H1 (cell line): ENCODE measurements around the gene OR2C1. TPM values are rescaled to one million over a fixed set of nuclear protein-coding genes. Genes with fewer than 3 reads are reported as not detected.

Experiments
- E2F6 ChIP-seq: IDR thresholded peaks from 2 replicates; pipeline ENCODE4 v1.6.1; 2012; ENCODE audit warnings: inconsistent platforms
- HDAC2 ChIP-seq, 2 experiments: fragments of 300-600 bp in 1 of 2; sonication (generic) in 1 of 2; IDR thresholded peaks; 2 replicates each; pipeline ENCODE4 v1.6.1; 2011 to 2012; ENCODE audit warnings: low read depth in 2 of 2, low read length in 2 of 2, mild to moderate bottlenecking in 2 of 2, moderate library complexity in 2 of 2, borderline replicate concordance in 1 of 2, inconsistent platforms in 1 of 2
- JUND ChIP-seq: IDR thresholded peaks from 2 replicates; pipeline ENCODE4 v1.6.1; 2011; ENCODE audit warnings: mild to moderate bottlenecking, improper control_type of control experiment, low read length
- POLR2AphosphoS5 ChIP-seq: IDR thresholded peaks from 2 replicates; pipeline ENCODE4 v1.6.1; 2011; ENCODE audit warnings: low read depth, low read length
- POU5F1 ChIP-seq: IDR thresholded peaks from 2 replicates; pipeline ENCODE4 v1.6.1; 2011; ENCODE audit warnings: low read depth, mild to moderate bottlenecking, low read length, moderate library complexity
- RNF2 ChIP-seq: fragments of 200-900, 300-1000 bp; sonication (generic); IDR thresholded peaks from 2 replicates; pipeline ENCODE4 v1.7.1; 2016; ENCODE audit warnings: borderline replicate concordance, low read depth, mild to moderate bottlenecking, antibody characterized with exemption, low read length; ENCODE audit not compliant: poor library complexity, severe bottlenecking; ENCODE audit errors: missing control alignments
- SP4 ChIP-seq: IDR thresholded peaks from 2 replicates; pipeline ENCODE4 v1.6.1; 2012; ENCODE audit warnings: low read length, inconsistent platforms
- polyA plus RNA-seq, 7 experiments: library from polyadenylated mRNA; depleted of rRNA in 3 of 7; stranded (reverse) in 5 of 7; unstranded in 2 of 7; fragments of >200 nt in 5 of 7; fragments of 200-250 nt in 2 of 7; gene quantifications; 1 replicate in 5 of 7; 2 replicates in 1 of 7; 4 replicates in 1 of 7; pipeline versions ENCODE4 v1.2.1 to v1.2.3, GENCODE V29; 2011 to 2013; ENCODE audit warnings: missing spikeins in 2 of 7, mixed read lengths in 2 of 7
- total RNA-seq: library from RNA; stranded (reverse); fragmentation: NEBNext Ultra II Directional; extraction: Animal tissue kit (Norgen Biotek cat#: 25700); gene quantifications from 2 replicates; pipeline ENCODE4 v1.2.1, GENCODE V29; 2021
- TF ChIP-seq, protein P1 (sequence below): fragments of 300-600 bp; sonication (generic); IDR thresholded peaks from 2 replicates; pipeline ENCODE4 v1.7.1; 2012; ENCODE audit warnings: low read length, moderate library complexity, mild to moderate bottlenecking, inconsistent platforms; ENCODE audit not compliant: insufficient replicate concordance

The OR2C1 gene
- total and polyA plus RNA-seq, 2 of the 8 experiments (the other 6 are each of a cell fraction or from before 2014, with no cell fraction given): not detected

DNA sequence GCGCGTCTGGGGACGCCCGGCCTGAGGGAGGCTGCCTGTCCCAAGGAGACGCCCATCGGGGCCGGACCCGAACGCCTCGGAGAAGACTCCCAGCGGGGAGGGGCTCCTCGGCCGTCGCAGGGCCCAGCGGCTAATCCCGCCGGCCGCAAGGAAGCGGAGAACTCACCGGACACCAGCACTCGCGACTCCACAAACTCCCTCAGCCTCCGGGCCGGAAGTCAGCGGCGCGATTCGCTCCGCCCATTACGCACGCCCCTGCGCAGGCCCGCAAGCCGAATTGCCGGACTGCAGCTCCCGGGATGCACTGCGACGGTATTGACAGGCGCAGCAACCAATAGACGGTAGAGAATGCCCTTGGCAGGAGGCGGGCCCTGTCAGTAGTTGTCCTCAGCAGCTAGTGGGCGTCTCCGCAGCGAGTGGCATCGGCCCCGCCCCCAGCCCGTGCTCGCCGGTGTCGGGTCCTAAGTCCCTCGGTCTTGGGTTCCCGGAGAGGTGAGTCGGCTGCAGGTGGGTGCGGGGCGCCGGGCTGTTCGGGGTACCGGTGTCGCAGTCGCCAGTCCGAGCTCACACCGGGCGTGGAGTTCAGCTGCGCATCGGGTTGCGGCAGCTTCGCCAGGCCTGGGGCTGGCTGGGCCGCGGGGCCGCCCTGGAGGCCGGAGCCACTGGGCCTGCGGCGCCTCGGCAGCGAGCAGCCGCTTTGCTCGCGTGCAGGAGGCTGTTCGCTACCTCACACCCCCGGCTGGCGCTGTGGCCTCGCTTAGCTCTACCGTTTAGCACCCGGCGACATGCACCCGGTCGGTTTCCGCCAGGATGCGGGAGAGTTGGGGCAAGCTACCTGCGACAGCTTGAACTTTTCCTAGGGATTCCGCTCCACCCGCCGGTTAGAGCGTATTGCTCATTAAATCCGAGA lies 45.3 kb downstream of the OR2C1 start, which contains the start of the genes ZNF174 and ZSCAN32 (continued):
- TF ChIP-seq, protein P1, sequence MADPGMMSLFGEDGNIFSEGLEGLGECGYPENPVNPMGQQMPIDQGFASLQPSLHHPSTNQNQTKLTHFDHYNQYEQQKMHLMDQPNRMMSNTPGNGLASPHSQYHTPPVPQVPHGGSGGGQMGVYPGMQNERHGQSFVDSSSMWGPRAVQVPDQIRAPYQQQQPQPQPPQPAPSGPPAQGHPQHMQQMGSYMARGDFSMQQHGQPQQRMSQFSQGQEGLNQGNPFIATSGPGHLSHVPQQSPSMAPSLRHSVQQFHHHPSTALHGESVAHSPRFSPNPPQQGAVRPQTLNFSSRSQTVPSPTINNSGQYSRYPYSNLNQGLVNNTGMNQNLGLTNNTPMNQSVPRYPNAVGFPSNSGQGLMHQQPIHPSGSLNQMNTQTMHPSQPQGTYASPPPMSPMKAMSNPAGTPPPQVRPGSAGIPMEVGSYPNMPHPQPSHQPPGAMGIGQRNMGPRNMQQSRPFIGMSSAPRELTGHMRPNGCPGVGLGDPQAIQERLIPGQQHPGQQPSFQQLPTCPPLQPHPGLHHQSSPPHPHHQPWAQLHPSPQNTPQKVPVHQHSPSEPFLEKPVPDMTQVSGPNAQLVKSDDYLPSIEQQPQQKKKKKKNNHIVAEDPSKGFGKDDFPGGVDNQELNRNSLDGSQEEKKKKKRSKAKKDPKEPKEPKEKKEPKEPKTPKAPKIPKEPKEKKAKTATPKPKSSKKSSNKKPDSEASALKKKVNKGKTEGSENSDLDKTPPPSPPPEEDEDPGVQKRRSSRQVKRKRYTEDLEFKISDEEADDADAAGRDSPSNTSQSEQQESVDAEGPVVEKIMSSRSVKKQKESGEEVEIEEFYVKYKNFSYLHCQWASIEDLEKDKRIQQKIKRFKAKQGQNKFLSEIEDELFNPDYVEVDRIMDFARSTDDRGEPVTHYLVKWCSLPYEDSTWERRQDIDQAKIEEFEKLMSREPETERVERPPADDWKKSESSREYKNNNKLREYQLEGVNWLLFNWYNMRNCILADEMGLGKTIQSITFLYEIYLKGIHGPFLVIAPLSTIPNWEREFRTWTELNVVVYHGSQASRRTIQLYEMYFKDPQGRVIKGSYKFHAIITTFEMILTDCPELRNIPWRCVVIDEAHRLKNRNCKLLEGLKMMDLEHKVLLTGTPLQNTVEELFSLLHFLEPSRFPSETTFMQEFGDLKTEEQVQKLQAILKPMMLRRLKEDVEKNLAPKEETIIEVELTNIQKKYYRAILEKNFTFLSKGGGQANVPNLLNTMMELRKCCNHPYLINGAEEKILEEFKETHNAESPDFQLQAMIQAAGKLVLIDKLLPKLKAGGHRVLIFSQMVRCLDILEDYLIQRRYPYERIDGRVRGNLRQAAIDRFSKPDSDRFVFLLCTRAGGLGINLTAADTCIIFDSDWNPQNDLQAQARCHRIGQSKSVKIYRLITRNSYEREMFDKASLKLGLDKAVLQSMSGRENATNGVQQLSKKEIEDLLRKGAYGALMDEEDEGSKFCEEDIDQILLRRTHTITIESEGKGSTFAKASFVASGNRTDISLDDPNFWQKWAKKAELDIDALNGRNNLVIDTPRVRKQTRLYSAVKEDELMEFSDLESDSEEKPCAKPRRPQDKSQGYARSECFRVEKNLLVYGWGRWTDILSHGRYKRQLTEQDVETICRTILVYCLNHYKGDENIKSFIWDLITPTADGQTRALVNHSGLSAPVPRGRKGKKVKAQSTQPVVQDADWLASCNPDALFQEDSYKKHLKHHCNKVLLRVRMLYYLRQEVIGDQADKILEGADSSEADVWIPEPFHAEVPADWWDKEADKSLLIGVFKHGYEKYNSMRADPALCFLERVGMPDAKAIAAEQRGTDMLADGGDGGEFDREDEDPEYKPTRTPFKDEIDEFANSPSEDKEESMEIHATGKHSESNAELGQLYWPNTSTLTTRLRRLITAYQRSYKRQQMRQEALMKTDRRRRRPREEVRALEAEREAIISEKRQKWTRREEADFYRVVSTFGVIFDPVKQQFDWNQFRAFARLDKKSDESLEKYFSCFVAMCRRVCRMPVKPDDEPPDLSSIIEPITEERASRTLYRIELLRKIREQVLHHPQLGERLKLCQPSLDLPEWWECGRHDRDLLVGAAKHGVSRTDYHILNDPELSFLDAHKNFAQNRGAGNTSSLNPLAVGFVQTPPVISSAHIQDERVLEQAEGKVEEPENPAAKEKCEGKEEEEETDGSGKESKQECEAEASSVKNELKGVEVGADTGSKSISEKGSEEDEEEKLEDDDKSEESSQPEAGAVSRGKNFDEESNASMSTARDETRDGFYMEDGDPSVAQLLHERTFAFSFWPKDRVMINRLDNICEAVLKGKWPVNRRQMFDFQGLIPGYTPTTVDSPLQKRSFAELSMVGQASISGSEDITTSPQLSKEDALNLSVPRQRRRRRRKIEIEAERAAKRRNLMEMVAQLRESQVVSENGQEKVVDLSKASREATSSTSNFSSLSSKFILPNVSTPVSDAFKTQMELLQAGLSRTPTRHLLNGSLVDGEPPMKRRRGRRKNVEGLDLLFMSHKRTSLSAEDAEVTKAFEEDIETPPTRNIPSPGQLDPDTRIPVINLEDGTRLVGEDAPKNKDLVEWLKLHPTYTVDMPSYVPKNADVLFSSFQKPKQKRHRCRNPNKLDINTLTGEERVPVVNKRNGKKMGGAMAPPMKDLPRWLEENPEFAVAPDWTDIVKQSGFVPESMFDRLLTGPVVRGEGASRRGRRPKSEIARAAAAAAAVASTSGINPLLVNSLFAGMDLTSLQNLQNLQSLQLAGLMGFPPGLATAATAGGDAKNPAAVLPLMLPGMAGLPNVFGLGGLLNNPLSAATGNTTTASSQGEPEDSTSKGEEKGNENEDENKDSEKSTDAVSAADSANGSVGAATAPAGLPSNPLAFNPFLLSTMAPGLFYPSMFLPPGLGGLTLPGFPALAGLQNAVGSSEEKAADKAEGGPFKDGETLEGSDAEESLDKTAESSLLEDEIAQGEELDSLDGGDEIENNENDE: no peak
- no peak for TF ChIP-seq POU5F1
- TF ChIP-seq RNF2: no peak
- TF ChIP-seq E2F6: peak; percentile 65
- TF ChIP-seq SP4: 0 out of 2 replicates have a peak, but pooled peaks have one; percentile 56
- peak; percentile 71; the same call in 1 of the 2 replicates for TF ChIP-seq POLR2AphosphoS5
- TF ChIP-seq JUND: no peak
- no peak for TF ChIP-seq HDAC2 (IDR thresholded peaks at IDR 0.05; ENCODE audit: borderline replicate concordance in 1 of 2, low read depth in 2 of 2, low read length in 2 of 2)
